Measurements from ENCODE around the gene GRXCR1.

GRCh38 chr4:43066415-43066814 lies 173.9 kb downstream of the GRXCR1 start:
- TF ChIP-seq POLR2A (IDR thresholded peaks at IDR 0.05) (no peak), CTCF (IDR thresholded peaks at IDR 0.05) (no peak)
